Body of pancreas (tissue), 4 donors: Measurements from ENCODE around the gene PTDSS2.
A peak's percentile ranks its signal among the peaks of the same experiment; 100 is the strongest.

Experiments used
- POLR2A ChIP-seq, 3 donors: fragments of 450-650 bp; IDR thresholded peaks; one replicate each; pipeline ENCODE4 v1.6.1; 2016; ENCODE audit warnings: antibody characterized with exemption in 3 of 3, mild to moderate bottlenecking in 2 of 3
- TF ChIP-seq, protein P1 (sequence below), 7 experiments: fragments of 450-650 bp in 4 of 7; fragments of 200-600 bp in 3 of 7; sonication (generic) in 3 of 7; IDR thresholded peaks; one replicate each; pipeline ENCODE4 v1.5.1; 2016 to 2019; ENCODE audit warnings: antibody characterized with exemption in 7 of 7

DNA sequence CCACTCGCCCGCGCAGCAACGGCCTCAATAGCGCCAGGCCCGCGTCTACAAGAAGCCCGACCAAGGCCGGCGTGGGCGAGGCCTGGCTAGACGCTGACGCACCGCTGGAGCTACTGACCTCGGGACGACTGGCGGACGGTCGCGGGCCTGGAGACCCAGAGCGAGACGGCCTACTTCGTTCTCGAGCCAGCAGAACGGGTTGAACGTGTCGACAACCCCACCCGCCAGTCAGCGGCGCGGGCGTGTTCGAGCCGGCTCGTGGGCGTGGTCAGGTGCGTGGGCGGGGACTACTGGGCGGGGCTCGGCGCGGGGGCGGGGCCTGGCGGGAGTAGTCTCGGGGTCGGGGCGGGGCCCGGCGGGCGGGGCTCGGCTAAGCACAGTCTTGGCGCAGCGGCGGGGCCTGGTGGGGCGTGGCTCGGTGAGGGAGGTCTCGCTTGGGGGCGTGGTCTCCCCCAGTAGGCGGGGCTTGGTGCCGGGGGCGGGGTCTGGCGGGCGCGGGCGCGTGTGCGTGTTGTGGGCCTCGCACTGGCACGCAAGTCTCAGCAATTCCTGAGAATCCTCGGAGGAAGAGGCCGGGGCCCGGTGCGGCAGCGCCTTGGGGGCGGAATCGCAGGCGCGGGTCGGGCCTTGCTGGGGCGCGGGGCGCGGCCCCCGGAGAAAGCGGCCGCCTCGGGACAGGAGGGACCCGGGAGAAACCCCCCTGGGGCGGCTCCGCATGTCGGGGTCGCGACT lies 57.1 kb downstream of the PTDSS2 start, which contains the start of gene RNH1:
- TF ChIP-seq, protein P1, sequence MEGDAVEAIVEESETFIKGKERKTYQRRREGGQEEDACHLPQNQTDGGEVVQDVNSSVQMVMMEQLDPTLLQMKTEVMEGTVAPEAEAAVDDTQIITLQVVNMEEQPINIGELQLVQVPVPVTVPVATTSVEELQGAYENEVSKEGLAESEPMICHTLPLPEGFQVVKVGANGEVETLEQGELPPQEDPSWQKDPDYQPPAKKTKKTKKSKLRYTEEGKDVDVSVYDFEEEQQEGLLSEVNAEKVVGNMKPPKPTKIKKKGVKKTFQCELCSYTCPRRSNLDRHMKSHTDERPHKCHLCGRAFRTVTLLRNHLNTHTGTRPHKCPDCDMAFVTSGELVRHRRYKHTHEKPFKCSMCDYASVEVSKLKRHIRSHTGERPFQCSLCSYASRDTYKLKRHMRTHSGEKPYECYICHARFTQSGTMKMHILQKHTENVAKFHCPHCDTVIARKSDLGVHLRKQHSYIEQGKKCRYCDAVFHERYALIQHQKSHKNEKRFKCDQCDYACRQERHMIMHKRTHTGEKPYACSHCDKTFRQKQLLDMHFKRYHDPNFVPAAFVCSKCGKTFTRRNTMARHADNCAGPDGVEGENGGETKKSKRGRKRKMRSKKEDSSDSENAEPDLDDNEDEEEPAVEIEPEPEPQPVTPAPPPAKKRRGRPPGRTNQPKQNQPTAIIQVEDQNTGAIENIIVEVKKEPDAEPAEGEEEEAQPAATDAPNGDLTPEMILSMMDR (IDR thresholded peaks at IDR 0.05) = no peak
- peak; percentile 49 to 70 (median 65) for TF ChIP-seq POLR2A (IDR thresholded peaks at IDR 0.05)
